ENCODE measurements around the gene RPTOR. TPM values are rescaled to one million over a fixed set of nuclear protein-coding genes. Genes with fewer than 3 reads are reported as not detected.

The RPTOR gene
- polyA plus RNA-seq, 1 donor from 2014 or later = 8.0 TPM

DNA sequence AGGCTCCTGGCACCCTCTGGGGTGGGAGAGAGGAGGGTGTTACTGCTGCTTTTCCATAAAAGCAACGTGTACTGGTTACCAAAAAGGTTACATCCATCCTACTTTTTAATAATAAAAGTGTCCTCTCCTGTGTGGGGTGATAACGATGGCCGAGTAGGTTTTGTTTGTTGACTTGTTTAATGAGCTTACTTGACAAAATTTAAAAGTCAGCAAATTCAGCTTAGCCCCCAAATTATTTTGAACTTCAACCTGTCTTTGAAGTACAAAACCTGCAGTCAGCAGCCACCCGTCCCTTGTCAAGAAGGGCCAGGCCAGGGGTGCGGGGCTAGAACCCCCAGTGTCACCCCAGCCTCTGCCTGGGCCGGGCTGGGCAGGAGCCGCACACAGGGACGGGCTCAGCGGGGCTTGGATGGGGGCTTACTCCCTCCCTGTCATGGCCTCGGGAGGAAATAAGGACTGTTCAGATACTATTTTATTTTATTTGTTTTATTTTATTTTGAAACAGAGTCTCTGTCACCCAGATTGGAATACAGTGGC, 343.1 kb downstream of the RPTOR start:
- no peaks in the 10 kb centered on the region for H3K36me3 ChIP-seq (ENCODE audit: insufficient read depth, low read length)
- no peaks in the 10 kb centered on the region for H3K9me3 ChIP-seq (ENCODE audit: low read length)
- no peaks in the 10 kb centered on the region for H3K79me2 ChIP-seq (replicated peaks; ENCODE audit: insufficient read depth, low read length)

GRCh38 chr17:80888276-80889160, 343.9 kb downstream of the RPTOR start:
- Histone ChIP-seq H3K27ac (ENCODE audit: low read length) (no peak overlapping the region), H3K9me2 (ENCODE audit: insufficient read depth, low read length) (no peaks in the 10 kb centered on the region), H3K4me3 (ENCODE audit: low read length) (no peak overlapping the region), H3K9me3 (ENCODE audit: low read length) (no peaks in the 10 kb centered on the region), H2AFZ (ENCODE audit: low read depth, low read length) (no peak overlapping the region), H3K36me3 (ENCODE audit: insufficient read depth, low read length) (no peaks in the 10 kb centered on the region), H3K9ac (ENCODE audit: low read length) (no peak overlapping the region), H3K4me2 (ENCODE audit: low read length) (no peak overlapping the region), H3K27me3 (ENCODE audit: insufficient read depth, low read depth, low read length) (no peaks in the 10 kb centered on the region), H3F3A (ENCODE audit: insufficient read depth, low read length, poor library complexity, severe bottlenecking) (no peaks in the 10 kb centered on the region), H4K20me1 (ENCODE audit: insufficient read depth) (no peaks in the 10 kb centered on the region), H3K79me2 (replicated peaks; ENCODE audit: insufficient read depth, low read length) (no peaks in the 10 kb centered on the region)
- TF ChIP-seq, protein P1, sequence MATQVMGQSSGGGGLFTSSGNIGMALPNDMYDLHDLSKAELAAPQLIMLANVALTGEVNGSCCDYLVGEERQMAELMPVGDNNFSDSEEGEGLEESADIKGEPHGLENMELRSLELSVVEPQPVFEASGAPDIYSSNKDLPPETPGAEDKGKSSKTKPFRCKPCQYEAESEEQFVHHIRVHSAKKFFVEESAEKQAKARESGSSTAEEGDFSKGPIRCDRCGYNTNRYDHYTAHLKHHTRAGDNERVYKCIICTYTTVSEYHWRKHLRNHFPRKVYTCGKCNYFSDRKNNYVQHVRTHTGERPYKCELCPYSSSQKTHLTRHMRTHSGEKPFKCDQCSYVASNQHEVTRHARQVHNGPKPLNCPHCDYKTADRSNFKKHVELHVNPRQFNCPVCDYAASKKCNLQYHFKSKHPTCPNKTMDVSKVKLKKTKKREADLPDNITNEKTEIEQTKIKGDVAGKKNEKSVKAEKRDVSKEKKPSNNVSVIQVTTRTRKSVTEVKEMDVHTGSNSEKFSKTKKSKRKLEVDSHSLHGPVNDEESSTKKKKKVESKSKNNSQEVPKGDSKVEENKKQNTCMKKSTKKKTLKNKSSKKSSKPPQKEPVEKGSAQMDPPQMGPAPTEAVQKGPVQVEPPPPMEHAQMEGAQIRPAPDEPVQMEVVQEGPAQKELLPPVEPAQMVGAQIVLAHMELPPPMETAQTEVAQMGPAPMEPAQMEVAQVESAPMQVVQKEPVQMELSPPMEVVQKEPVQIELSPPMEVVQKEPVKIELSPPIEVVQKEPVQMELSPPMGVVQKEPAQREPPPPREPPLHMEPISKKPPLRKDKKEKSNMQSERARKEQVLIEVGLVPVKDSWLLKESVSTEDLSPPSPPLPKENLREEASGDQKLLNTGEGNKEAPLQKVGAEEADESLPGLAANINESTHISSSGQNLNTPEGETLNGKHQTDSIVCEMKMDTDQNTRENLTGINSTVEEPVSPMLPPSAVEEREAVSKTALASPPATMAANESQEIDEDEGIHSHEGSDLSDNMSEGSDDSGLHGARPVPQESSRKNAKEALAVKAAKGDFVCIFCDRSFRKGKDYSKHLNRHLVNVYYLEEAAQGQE (IDR thresholded peaks at IDR 0.05; ENCODE audit: borderline replicate concordance) = no peak
- TF ChIP-seq EZH2 (IDR thresholded peaks at IDR 0.05; ENCODE audit: borderline replicate concordance, insufficient read depth, low read length, poor library complexity, severe bottlenecking) (no peak), SMC3 (conservative IDR thresholded peaks at IDR 0.05; ENCODE audit: poor library complexity) (no peak), TAF1 (IDR thresholded peaks at IDR 0.05; ENCODE audit: low read depth) (no peak)
- TF ChIP-seq, protein P2, sequence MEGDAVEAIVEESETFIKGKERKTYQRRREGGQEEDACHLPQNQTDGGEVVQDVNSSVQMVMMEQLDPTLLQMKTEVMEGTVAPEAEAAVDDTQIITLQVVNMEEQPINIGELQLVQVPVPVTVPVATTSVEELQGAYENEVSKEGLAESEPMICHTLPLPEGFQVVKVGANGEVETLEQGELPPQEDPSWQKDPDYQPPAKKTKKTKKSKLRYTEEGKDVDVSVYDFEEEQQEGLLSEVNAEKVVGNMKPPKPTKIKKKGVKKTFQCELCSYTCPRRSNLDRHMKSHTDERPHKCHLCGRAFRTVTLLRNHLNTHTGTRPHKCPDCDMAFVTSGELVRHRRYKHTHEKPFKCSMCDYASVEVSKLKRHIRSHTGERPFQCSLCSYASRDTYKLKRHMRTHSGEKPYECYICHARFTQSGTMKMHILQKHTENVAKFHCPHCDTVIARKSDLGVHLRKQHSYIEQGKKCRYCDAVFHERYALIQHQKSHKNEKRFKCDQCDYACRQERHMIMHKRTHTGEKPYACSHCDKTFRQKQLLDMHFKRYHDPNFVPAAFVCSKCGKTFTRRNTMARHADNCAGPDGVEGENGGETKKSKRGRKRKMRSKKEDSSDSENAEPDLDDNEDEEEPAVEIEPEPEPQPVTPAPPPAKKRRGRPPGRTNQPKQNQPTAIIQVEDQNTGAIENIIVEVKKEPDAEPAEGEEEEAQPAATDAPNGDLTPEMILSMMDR (IDR thresholded peaks at IDR 0.05; ENCODE audit: poor library complexity, severe bottlenecking) = no peak

More for the DNA sequence above, 343.1 kb downstream of the RPTOR start:
- TF ChIP-seq, protein P2 (IDR thresholded peaks at IDR 0.05; ENCODE audit: poor library complexity, severe bottlenecking) = no peak
- TF ChIP-seq POLR2AphosphoS5 (IDR thresholded peaks at IDR 0.05) (no peak), MXI1 (conservative IDR thresholded peaks at IDR 0.05; ENCODE audit: poor library complexity, severe bottlenecking) (no peak), EZH2 (IDR thresholded peaks at IDR 0.05; ENCODE audit: borderline replicate concordance, insufficient read depth, low read length, poor library complexity, severe bottlenecking) (no peak), TAF1 (IDR thresholded peaks at IDR 0.05; ENCODE audit: low read depth) (no peak)
- TF ChIP-seq, protein P1 (IDR thresholded peaks at IDR 0.05; ENCODE audit: borderline replicate concordance) = no peak
- Histone ChIP-seq H3K9me2 (ENCODE audit: insufficient read depth, low read length) (no peaks in the 10 kb centered on the region), H3K4me3 (ENCODE audit: low read length) (no peak overlapping the region), H3K9ac (ENCODE audit: low read length) (no peak overlapping the region), H3F3A (ENCODE audit: insufficient read depth, low read length, poor library complexity, severe bottlenecking) (no peaks in the 10 kb centered on the region), H4K20me1 (ENCODE audit: insufficient read depth) (no peaks in the 10 kb centered on the region), H3K4me2 (ENCODE audit: low read length) (no peak overlapping the region), H2AFZ (ENCODE audit: low read depth, low read length) (no peak overlapping the region), H3K27me3 (ENCODE audit: insufficient read depth, low read depth, low read length) (no peaks in the 10 kb centered on the region), H3K27ac (ENCODE audit: low read length) (no peak overlapping the region)
